Measurements from ENCODE around the gene MRPL55.

Gene MRPL55

GRCh38 chr1:228065543-228066347 is 43.4 kb downstream of the MRPL55 start:
- H3K9ac ChIP-seq (ENCODE audit: low read depth, low read length, poor library complexity, severe bottlenecking): no peak overlapping the region
- H3K79me2 ChIP-seq (ENCODE audit: insufficient read depth, low read length): no peaks in the 10 kb centered on the region
- H3K36me3 ChIP-seq (ENCODE audit: insufficient read depth, low read length): no peaks in the 10 kb centered on the region
- H3K9me2 ChIP-seq (replicated peaks; ENCODE audit: low read depth, low read length): no peaks in the 10 kb centered on the region
- no peaks in the 10 kb centered on the region for H3K4me1 ChIP-seq (ENCODE audit: insufficient read depth, low read length, poor library complexity, severe bottlenecking)
- TF ChIP-seq EZH2phosphoT487 (IDR thresholded peaks at IDR 0.05; ENCODE audit: borderline replicate concordance) (no peak), CTCF (conservative IDR thresholded peaks at IDR 0.05; ENCODE audit: low read length) (no peak)
- H3K4me2 ChIP-seq (ENCODE audit: low read depth, low read length, poor library complexity, severe bottlenecking): no peak overlapping the region
- no peak overlapping the region for H2AFZ ChIP-seq (ENCODE audit: low read length)
- no peaks in the 10 kb centered on the region for H3F3A ChIP-seq (ENCODE audit: low read depth)
- H4K20me1 ChIP-seq (ENCODE audit: insufficient read depth, low read length, poor library complexity, severe bottlenecking): no peaks in the 10 kb centered on the region
- no peaks in the 10 kb centered on the region for H3K27me3 ChIP-seq (ENCODE audit: insufficient read depth, low read length, poor library complexity, severe bottlenecking)
- H3K4me3 ChIP-seq (ENCODE audit: low read length, poor library complexity, severe bottlenecking): no peak overlapping the region
- H3K9me3 ChIP-seq (ENCODE audit: insufficient read depth, low read depth, low read length): no peaks in the 10 kb centered on the region; the same call in 1 of the 2 replicates

DNA sequence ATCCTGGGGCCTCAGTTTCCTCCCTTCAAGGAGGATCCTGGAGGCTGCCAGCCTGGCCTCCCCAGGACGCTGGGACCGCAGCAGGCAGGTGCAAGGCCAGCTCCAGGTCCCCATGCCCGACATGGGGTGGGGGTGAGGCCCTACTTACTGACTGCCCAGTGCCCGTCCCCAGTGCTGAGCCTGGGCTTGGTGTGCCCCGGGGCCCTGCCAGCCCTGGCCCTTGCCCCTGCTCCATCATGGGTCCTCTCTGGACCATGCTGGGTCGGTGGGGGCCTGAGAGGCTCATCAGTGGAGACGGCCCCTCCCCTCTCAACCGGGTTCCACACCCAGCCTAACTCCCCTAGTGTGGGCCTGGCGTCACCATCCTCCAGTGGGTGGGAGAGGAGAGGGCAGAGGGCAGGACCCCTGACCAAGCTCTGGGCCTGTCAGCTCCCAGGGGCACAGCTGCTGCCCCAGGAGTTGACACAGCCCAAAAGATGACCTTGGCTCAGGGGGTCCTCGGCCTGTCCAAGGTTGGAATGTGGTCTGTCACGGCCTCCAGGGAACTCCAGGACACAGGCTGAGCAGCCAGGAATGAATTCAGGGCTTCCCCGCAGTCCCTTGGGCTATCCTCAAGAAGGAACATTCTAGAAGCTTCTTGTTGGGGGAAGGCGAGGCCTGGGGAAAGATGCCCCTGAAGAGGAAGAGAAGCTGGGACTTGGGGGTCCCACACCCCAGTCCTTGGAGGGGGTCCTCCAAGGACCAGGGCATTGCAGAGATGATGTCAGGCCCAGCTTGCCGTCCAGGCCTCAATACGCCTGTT is 44.2 kb downstream of the MRPL55 start:
- Histone ChIP-seq H2AFZ (ENCODE audit: low read length) (no peak overlapping the region), H3K36me3 (ENCODE audit: insufficient read depth, low read length) (no peaks in the 10 kb centered on the region), H3K4me2 (ENCODE audit: low read depth, low read length, poor library complexity, severe bottlenecking) (no peak overlapping the region), H3K4me3 (ENCODE audit: low read length, poor library complexity, severe bottlenecking) (no peak overlapping the region), H3K79me2 (ENCODE audit: insufficient read depth, low read length) (no peaks in the 10 kb centered on the region), H3K4me1 (ENCODE audit: insufficient read depth, low read length, poor library complexity, severe bottlenecking) (no peaks in the 10 kb centered on the region), H3K9me3 (ENCODE audit: insufficient read depth, low read depth, low read length) (no peaks in the 10 kb centered on the region; the same call in 1 of the 2 replicates), H3K27me3 (ENCODE audit: insufficient read depth, low read length, poor library complexity, severe bottlenecking) (no peaks in the 10 kb centered on the region), H3K9me2 (replicated peaks; ENCODE audit: low read depth, low read length) (no peaks in the 10 kb centered on the region), H3K9ac (ENCODE audit: low read depth, low read length, poor library complexity, severe bottlenecking) (no peak overlapping the region), H4K20me1 (ENCODE audit: insufficient read depth, low read length, poor library complexity, severe bottlenecking) (no peaks in the 10 kb centered on the region), H3F3A (ENCODE audit: low read depth) (no peaks in the 10 kb centered on the region)
- no peak for TF ChIP-seq EZH2phosphoT487 (IDR thresholded peaks at IDR 0.05; ENCODE audit: borderline replicate concordance)
- TF ChIP-seq CTCF (conservative IDR thresholded peaks at IDR 0.05; ENCODE audit: low read length): no peak

- Histone ChIP-seq H3K4me3 (ENCODE audit: low read length, poor library complexity, severe bottlenecking) (no peak overlapping the region), H3K4me2 (ENCODE audit: low read depth, low read length, poor library complexity, severe bottlenecking) (no peak overlapping the region), H3K9me3 (ENCODE audit: insufficient read depth, low read depth, low read length) (no peaks in the 10 kb centered on the region; the same call in 1 of the 2 replicates), H2AFZ (ENCODE audit: low read length) (no peak overlapping the region), H3K27me3 (ENCODE audit: insufficient read depth, low read length, poor library complexity, severe bottlenecking) (no peaks in the 10 kb centered on the region), H3F3A (ENCODE audit: low read depth) (no peaks in the 10 kb centered on the region), H3K36me3 (ENCODE audit: insufficient read depth, low read length) (no peaks in the 10 kb centered on the region), H3K4me1 (ENCODE audit: insufficient read depth, low read length, poor library complexity, severe bottlenecking) (no peaks in the 10 kb centered on the region), H3K9me2 (replicated peaks; ENCODE audit: low read depth, low read length) (no peaks in the 10 kb centered on the region), H3K9ac (ENCODE audit: low read depth, low read length, poor library complexity, severe bottlenecking) (no peak overlapping the region), H3K79me2 (ENCODE audit: insufficient read depth, low read length) (no peaks in the 10 kb centered on the region), H4K20me1 (ENCODE audit: insufficient read depth, low read length, poor library complexity, severe bottlenecking) (no peaks in the 10 kb centered on the region)
- TF ChIP-seq CTCF (conservative IDR thresholded peaks at IDR 0.05; ENCODE audit: low read length): no peak
- TF ChIP-seq EZH2phosphoT487 (IDR thresholded peaks at IDR 0.05; ENCODE audit: borderline replicate concordance): no peak
These were observed 44.8 kb downstream of the MRPL55 start for GRCh38 chr1:228064296-228064695.
